Neutrophil (primary cell): Measurements from ENCODE around the gene PSMG3.

Experiments
- H3K27ac ChIP-seq: fragments of 200-600 bp; sonication (generic); 2 replicates; pipeline ENCODE4 v1.5.1; 2016; ENCODE audit warnings: mild to moderate bottlenecking, moderate library complexity
- H3K27me3 ChIP-seq: fragments of 200-600 bp; sonication (generic); 2 replicates; pipeline ENCODE4 v1.6.0; 2016; ENCODE audit warnings: mild to moderate bottlenecking
- H3K36me3 ChIP-seq: fragments of 200-600 bp; sonication (generic); 2 replicates; pipeline ENCODE4 v1.5.1; 2017
- H3K4me1 ChIP-seq, 2 experiments: fragments of 200-600 bp in 1 of 2; sonication (generic) in 1 of 2; 1 replicate in 1 of 2; 2 replicates in 1 of 2; pipeline versions ENCODE4 v1.5.1 to v1.6.1; 2013 to 2016; ENCODE audit warnings: low read depth in 1 of 2, low read length in 1 of 2, mild to moderate bottlenecking in 1 of 2, moderate library complexity in 1 of 2; ENCODE audit not compliant: control insufficient read depth in 1 of 2, insufficient read depth in 1 of 2
- H3K4me3 ChIP-seq, 2 experiments: fragments of 200-600 bp in 1 of 2; sonication (generic) in 1 of 2; 1 replicate in 1 of 2; 2 replicates in 1 of 2; pipeline ENCODE4 v1.5.1; 2013 to 2016; ENCODE audit warnings: low read depth in 1 of 2, low read length in 1 of 2, mild to moderate bottlenecking in 1 of 2, moderate library complexity in 1 of 2
- H3K9me3 ChIP-seq: fragments of 200-600 bp; sonication (generic); 2 replicates; pipeline ENCODE4 v1.5.1; 2016
- CTCF ChIP-seq: fragments of 200-600 bp; sonication (generic); IDR thresholded peaks from 2 replicates; pipeline ENCODE4 v1.5.1; 2016; ENCODE audit warnings: antibody characterized with exemption

PSMG3 gene

GRCh38 chr7:1557771-1558170 lies 12.1 kb downstream of the PSMG3 start:
- no peak for TF ChIP-seq CTCF
- no peaks in the 10 kb centered on the region for H3K27me3 ChIP-seq
- no peaks in the 10 kb centered on the region for H3K4me1 ChIP-seq
- no peaks in the 10 kb centered on the region for H3K36me3 ChIP-seq
- no peak overlapping the region for H3K4me3 ChIP-seq
- H3K27ac ChIP-seq, result no peak overlapping the region
- no peaks in the 10 kb centered on the region for H3K9me3 ChIP-seq

GRCh38 chr7:1557006-1557405 lies 12.8 kb downstream of the PSMG3 start:
- Histone ChIP-seq H3K27ac (no peak overlapping the region), H3K4me1 (no peaks in the 10 kb centered on the region), H3K9me3 (no peaks in the 10 kb centered on the region), H3K36me3 (no peaks in the 10 kb centered on the region), H3K27me3 (no peaks in the 10 kb centered on the region), H3K4me3 (no peak overlapping the region)
- TF ChIP-seq CTCF, result no peak

GRCh38 chr7:1555813-1556543 lies 13.9 kb downstream of the PSMG3 start, which contains the start of gene TMEM184A:
TSS of gene TMEM184A (minus strand) at chr7:1556205. CDS start at chr7:1555484, 721 bp downstream.
- H3K27me3 ChIP-seq, result no peaks in the 10 kb centered on the region

GRCh38 chr7:1555046-1555812 lies 14.6 kb downstream of the PSMG3 start:
- Histone ChIP-seq H3K36me3 (no peaks in the 10 kb centered on the region), H3K27ac (no peak overlapping the region)

More at GRCh38 chr7:1555813-1556543, 13.9 kb downstream of the PSMG3 start, which contains the start of gene TMEM184A:
- TF ChIP-seq CTCF, result no peak
- Histone ChIP-seq H3K9me3 (no peaks in the 10 kb centered on the region), H3K36me3 (no peaks in the 10 kb centered on the region), H3K27ac (no peak within 1 kb of the TSS), H3K4me3 (no peak within 1 kb of the TSS), H3K4me1 (no peaks in the 10 kb centered on the region)

More at GRCh38 chr7:1555046-1555812, 14.6 kb downstream of the PSMG3 start:
- H3K9me3 ChIP-seq, result no peaks in the 10 kb centered on the region
- no peak for TF ChIP-seq CTCF
- H3K27me3 ChIP-seq, result no peaks in the 10 kb centered on the region
- H3K4me3 ChIP-seq, result no peak overlapping the region
- H3K4me1 ChIP-seq, result no peaks in the 10 kb centered on the region
